ENCODE results near the gene RARA. TPM values are rescaled to one million over a fixed set of nuclear protein-coding genes. Genes with fewer than 3 reads are reported as not detected.

RARA gene
- polyA plus RNA-seq, 1 donor = 34.3 TPM

DNA sequence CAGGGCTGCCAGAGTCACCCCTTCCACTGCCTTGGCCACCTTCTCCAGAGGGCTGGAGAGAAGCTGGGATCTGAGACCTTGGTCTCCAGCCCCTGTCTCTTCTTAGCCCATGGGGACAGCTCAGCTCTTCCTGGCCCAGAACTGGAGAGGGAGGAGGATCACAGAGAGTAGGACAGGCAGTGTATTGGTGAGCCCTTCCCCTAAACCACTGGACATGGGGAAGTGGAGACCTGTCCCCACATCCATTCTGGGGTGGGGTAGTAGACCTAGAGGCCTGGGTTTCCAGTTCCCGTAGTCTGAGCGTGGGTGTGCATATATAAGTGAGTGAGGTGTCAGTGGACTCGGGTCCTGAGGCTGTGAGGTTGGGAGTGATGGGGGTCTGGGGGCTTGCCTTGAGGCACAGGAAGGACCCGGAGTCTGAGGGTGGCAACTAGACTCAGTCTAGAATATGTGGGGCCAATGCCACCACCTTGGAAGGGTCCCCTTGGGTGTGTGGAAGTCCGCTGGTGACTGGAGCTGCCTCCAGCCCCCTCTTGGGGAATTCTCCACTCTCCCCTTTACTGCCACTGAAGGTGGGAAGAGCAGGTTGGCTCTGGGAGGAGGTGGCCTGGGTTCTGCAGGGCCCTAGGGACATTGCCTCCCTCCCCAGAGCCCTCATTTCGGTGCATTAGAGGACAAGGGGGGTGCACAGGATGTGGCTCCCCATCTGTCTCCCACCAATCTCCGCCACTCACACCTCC lies 35.6 kb downstream of the RARA start:
- no peak for DNase-seq

- no peak for DNase-seq
Observed at GRCh38 chr17:40345161-40345993, 36.4 kb downstream of the RARA start.

- no peak for DNase-seq
Observed at GRCh38 chr17:40345994-40346764, 37.2 kb downstream of the RARA start.

DNA sequence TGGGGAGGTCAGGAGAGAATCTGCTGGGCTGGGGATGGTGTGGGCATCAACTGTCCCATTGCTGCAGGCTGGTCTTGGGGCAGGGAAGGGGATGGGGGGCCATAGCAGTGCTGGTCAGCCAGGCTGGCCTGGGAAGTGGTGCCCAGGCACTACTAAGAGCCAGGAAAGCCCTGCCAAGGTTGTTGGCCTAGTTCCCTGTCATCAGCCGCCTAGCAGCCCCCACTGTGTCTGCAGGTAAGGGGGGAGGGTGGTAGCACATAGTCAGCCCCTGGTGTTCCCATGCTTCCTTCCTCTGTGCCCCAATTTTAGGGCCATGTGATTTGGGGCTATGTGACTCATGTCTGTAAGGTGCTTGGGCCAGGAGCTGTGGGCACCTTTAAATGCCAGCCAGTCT lies 37.8 kb downstream of the RARA start:
- no peak for DNase-seq

GRCh38 chr17:40347319-40348135 lies 38.5 kb downstream of the RARA start:
- no peak for DNase-seq

- no peak for DNase-seq
Observed at GRCh38 chr17:40348136-40348504, 39.1 kb downstream of the RARA start.

- DNase-seq = no peak
Observed at GRCh38 chr17:40348562-40349476, 39.8 kb downstream of the RARA start.

- no peak for DNase-seq
Observed at GRCh38 chr17:40349477-40349894, 40.5 kb downstream of the RARA start.

GRCh38 chr17:40349895-40350688 lies 41.1 kb downstream of the RARA start:
- peak; percentile 85 for DNase-seq

- DNase-seq = no peak
Observed at GRCh38 chr17:40350689-40351358, 41.8 kb downstream of the RARA start.

- no peak for DNase-seq
Observed at GRCh38 chr17:40351359-40352236, 42.6 kb downstream of the RARA start.

- no peak for DNase-seq
Observed at GRCh38 chr17:40352237-40352778, 43.3 kb downstream of the RARA start.

GRCh38 chr17:40352779-40353394 lies 43.9 kb downstream of the RARA start:
- no peak for DNase-seq

DNA sequence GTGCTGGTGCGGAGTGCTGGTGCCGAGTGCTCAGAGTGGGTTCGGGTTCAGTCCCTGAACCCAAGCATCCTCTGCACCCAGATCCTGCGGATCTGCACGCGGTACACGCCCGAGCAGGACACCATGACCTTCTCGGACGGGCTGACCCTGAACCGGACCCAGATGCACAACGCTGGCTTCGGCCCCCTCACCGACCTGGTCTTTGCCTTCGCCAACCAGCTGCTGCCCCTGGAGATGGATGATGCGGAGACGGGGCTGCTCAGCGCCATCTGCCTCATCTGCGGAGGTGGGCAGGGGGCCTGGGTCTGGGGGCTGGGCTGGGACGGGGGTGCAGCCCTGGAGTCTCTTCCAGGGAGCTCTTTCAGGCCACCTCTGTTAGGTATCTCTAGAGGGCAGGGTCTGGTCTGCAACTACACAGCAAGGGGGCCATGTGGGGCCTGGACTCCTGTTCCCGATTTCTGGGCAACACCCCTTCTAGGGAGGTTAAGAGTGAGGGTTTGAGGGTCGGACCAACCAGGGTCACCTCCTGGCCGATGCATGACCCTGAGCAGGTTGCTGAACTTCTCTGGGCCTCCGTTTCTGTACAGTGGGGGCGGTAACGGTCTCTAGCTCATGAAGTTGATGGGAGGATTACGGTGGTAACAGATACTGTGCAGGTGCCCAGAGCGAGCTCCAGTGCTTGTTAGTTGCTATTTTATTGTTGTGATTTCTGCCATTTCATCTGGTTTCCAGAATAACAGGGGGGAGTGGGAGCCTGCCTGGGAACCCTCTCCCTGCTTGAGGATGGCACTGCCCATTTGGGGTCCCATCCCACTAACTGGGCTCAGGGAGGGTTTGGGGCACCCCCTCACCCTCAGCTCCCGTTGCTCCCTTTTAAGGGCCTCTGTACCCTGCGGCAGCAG lies 45.5 kb downstream of the RARA start:
- DNase-seq = no peak

- no peak for DNase-seq
Observed at GRCh38 chr17:40355123-40355803, 46.3 kb downstream of the RARA start.
